Kidney epithelial cell (primary cell): ENCODE measurements around the gene TBX3. TPM values are rescaled to one million over a fixed set of nuclear protein-coding genes. Genes with fewer than 3 reads are reported as not detected.

Source experiments
- DNase-seq: peaks from one replicate; pipeline ENCODE4 v3.0.0-alpha.2; 2010; ENCODE audit warnings: low read depth
- H3K27me3 ChIP-seq: 2 replicates; pipeline ENCODE4 v1.6.0; 2011; ENCODE audit warnings: low read length; ENCODE audit not compliant: control insufficient read depth, insufficient read depth
- H3K36me3 ChIP-seq: 2 replicates; pipeline ENCODE4 v1.5.1; 2011; ENCODE audit warnings: low read length; ENCODE audit not compliant: control insufficient read depth, insufficient read depth
- H3K4me3 ChIP-seq: 2 replicates; pipeline ENCODE4 v1.5.1; 2011; ENCODE audit warnings: low read depth, mild to moderate bottlenecking, control low read depth, low read length
- total RNA-seq: library from RNA; depleted of rRNA; stranded (reverse); fragments of >200 nt; gene quantifications from 2 replicates; pipeline ENCODE4 v1.2.3, GENCODE V29; 2015
- TF ChIP-seq, protein P1 (sequence below): IDR thresholded peaks from 2 replicates; pipeline ENCODE4 v1.5.1; 2011; ENCODE audit warnings: mild to moderate bottlenecking, moderate library complexity, low read length, control low read depth, inconsistent platforms; ENCODE audit not compliant: insufficient read depth, poor library complexity, severe bottlenecking

TBX3 gene
- total RNA-seq, 1 donor from 2014 or later = 12.2 TPM

DNA sequence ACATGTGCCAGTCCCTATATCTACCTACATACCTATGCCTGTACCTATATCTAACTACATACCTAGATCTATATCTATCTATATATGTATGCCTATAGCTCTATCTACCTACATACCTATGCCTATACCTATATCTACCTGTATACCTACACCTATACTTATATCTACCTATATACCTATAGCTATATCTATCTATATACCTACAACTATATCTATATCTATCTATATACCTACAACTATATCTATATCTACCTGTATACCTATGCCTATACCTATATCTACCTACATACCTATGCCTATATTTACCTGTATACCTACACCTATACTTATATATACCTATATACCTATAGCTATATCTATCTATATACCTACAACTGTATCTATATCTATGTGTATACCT lies 56.6 kb downstream of the TBX3 start:
- Histone ChIP-seq H3K4me3 (no peak overlapping the region), H3K27me3 (no peaks in the 10 kb centered on the region), H3K36me3 (no peaks in the 10 kb centered on the region)
- TF ChIP-seq, protein P1, sequence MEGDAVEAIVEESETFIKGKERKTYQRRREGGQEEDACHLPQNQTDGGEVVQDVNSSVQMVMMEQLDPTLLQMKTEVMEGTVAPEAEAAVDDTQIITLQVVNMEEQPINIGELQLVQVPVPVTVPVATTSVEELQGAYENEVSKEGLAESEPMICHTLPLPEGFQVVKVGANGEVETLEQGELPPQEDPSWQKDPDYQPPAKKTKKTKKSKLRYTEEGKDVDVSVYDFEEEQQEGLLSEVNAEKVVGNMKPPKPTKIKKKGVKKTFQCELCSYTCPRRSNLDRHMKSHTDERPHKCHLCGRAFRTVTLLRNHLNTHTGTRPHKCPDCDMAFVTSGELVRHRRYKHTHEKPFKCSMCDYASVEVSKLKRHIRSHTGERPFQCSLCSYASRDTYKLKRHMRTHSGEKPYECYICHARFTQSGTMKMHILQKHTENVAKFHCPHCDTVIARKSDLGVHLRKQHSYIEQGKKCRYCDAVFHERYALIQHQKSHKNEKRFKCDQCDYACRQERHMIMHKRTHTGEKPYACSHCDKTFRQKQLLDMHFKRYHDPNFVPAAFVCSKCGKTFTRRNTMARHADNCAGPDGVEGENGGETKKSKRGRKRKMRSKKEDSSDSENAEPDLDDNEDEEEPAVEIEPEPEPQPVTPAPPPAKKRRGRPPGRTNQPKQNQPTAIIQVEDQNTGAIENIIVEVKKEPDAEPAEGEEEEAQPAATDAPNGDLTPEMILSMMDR = no peak
- no peak for DNase-seq

DNA sequence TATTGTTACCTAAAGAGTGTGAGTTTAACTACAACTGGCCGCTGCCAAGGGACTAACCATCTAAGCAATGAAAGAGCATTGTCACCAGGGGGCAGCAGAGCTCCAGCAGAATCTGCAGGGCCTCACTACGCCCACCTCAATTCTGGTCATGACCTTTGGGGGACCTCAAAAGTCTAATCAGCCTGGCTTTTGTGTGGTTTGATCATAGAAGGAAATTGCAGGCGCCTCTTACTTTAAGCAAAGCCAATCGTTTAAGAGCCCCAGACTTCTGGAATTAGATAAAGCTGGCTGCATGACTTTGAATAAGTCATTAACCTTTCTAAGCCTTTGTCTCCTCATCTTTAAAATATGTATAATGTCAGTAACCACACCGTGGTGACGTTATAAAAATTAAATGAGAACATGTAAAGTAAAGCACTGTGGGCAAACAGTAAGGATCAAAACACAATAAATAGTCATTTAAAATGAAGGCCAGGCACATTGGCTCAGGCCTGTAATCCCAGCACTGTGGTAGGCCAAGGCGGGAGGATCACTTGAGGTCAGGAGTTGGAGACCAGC lies 58.6 kb downstream of the TBX3 start:
- Histone ChIP-seq H3K36me3 (no peaks in the 10 kb centered on the region), H3K27me3 (no peaks in the 10 kb centered on the region), H3K4me3 (no peak overlapping the region)
- TF ChIP-seq, protein P1 = peak; percentile 79
- DNase-seq = peak; percentile 4

DNA sequence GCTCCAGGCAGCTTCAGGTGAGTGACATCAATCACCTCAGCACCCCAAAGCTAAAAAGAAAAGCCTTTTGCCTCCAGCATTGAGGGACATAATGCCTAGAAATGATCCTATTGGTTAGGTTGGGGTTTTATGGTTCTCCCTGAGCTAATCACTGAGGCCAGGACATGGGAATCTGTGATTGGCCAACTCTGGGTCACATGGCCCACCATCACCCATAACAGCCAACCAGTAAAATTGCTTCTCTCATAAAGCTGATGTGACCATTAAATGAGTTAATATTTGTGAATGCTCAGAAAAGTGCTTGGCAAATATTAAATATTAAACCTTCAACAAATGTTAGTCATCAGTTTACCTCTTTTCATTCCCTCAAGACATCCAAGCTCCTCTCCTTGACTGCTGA lies 60.2 kb downstream of the TBX3 start:
- no peak for DNase-seq
- TF ChIP-seq, protein P1 = no peak
- Histone ChIP-seq H3K36me3 (no peaks in the 10 kb centered on the region), H3K27me3 (no peaks in the 10 kb centered on the region), H3K4me3 (no peak overlapping the region)
